A673 (cell line): ENCODE measurements around the gene GABRA6. TPM values are rescaled to one million over a fixed set of nuclear protein-coding genes. Genes with fewer than 3 reads are reported as not detected.

Experiments used
- BruUV-seq: library from RNA; stranded (reverse); fragments of 400-500 nt; replicated peaks from 2 replicates; lab custom pipeline; 2021; lab: Mats Ljungman, UMichigan
- CTCF ChIA-PET: fragments of 300-600 bp; sonication (Branson Sonifier 250); formaldehyde crosslinking; loops from one replicate; lab custom pipeline; 2022; ENCODE audit warnings: antibody characterized with exemption; lab: Charles Lee
- POLR2A ChIA-PET: fragments of 300-600 bp; sonication (Branson Sonifier 250); formaldehyde crosslinking; loops from one replicate; lab custom pipeline; 2022; ENCODE audit warnings: antibody characterized with exemption; ENCODE audit not compliant: low non-redundant PET; lab: Charles Lee
- DNase-seq: peaks from one replicate; pipeline ENCODE4 v3.0.0-alpha.2; 2015; ENCODE audit warnings: low spot score
- H3K27ac ChIP-seq: fragments of 200-600 bp; sonication (generic); 2 replicates; pipeline ENCODE4 v1.5.1; 2016; ENCODE audit warnings: mixed run types, low read depth, mild to moderate bottlenecking, mixed read lengths, antibody characterized with exemption, low read length; ENCODE audit not compliant: poor library complexity, severe bottlenecking
- H3K27me3 ChIP-seq: fragments of 200-600 bp; sonication (generic); replicated peaks from 2 replicates; pipeline ENCODE4 v1.6.1; 2017; ENCODE audit warnings: mixed run types, low read depth, mild to moderate bottlenecking, mixed read lengths, antibody characterized with exemption, low read length; ENCODE audit not compliant: insufficient read depth, poor library complexity
- H3K36me3 ChIP-seq: fragments of 200-600 bp; sonication (generic); 2 replicates; pipeline ENCODE4 v1.6.1; 2016; ENCODE audit warnings: mixed run types, mild to moderate bottlenecking, mixed read lengths, antibody characterized with exemption, low read length; ENCODE audit not compliant: insufficient read depth, poor library complexity, severe bottlenecking
- H3K4me1 ChIP-seq: fragments of 200-600 bp; sonication (generic); 2 replicates; pipeline ENCODE4 v1.6.1; 2017; ENCODE audit warnings: mixed run types, mild to moderate bottlenecking, mixed read lengths, antibody characterized with exemption, low read length; ENCODE audit not compliant: insufficient read depth, poor library complexity, severe bottlenecking
- H3K4me3 ChIP-seq: fragments of 200-600 bp; sonication (generic); 2 replicates; pipeline ENCODE4 v1.5.1; 2016; ENCODE audit warnings: low read depth, mixed run types, mild to moderate bottlenecking, mixed read lengths, low read length; ENCODE audit not compliant: poor library complexity, severe bottlenecking
- H3K9me3 ChIP-seq: fragments of 200-600 bp; sonication (generic); 2 replicates; pipeline ENCODE4 v1.6.1; 2016; ENCODE audit warnings: mixed run types, low read depth, mild to moderate bottlenecking, mixed read lengths, antibody characterized with exemption, low read length; ENCODE audit not compliant: poor library complexity, severe bottlenecking
- CTCF ChIP-seq: fragments of 300-800, 200-600 bp; sonication (generic); conservative IDR thresholded peaks from 2 replicates; pipeline ENCODE4 v1.5.1; 2017; ENCODE audit warnings: low read depth, mild to moderate bottlenecking, antibody characterized with exemption, low read length, moderate library complexity, mixed read lengths
- EZH2 ChIP-seq: fragments of 200-600 bp; sonication (generic); IDR thresholded peaks from 2 replicates; pipeline ENCODE4 v1.6.1; 2017; ENCODE audit warnings: borderline replicate concordance, low read depth, mild to moderate bottlenecking, mixed read lengths, antibody characterized with exemption, low read length; ENCODE audit not compliant: poor library complexity, severe bottlenecking
- intact Hi-C: fragments of 100-400 bp; cut with micrococcal nuclease; formaldehyde crosslinking; loops from one replicate; pipeline ENCODE4 v1.10.0; 2022; ENCODE audit not compliant: unreplicated experiment
- total RNA-seq: library from RNA; stranded (reverse); gene quantifications from 2 replicates; pipeline ENCODE4 v1.2.3, GENCODE V29; 2021

Gene GABRA6
- total RNA-seq, 1 experiment from 2014 or later, result not detected

GRCh38 chr5:161709239-161709638 is 23.7 kb downstream of the GABRA6 start:
- H3K9me3 ChIP-seq, result no peaks in the 10 kb centered on the region
- POLR2A ChIA-PET, result no interaction called here
- H3K4me3 ChIP-seq, result no peak overlapping the region
- TF ChIP-seq EZH2, result no peak
- no peak for TF ChIP-seq CTCF
- no peaks in the 10 kb centered on the region for H3K27me3 ChIP-seq
- intact Hi-C loops, result no loop called here
- no TSS peak for BruUV-seq
- H3K27ac ChIP-seq, result no peak overlapping the region
- DNase-seq, result no peak
- CTCF ChIA-PET, result no interaction called here
- no peaks in the 10 kb centered on the region for H3K36me3 ChIP-seq
- H3K4me1 ChIP-seq, result no peaks in the 10 kb centered on the region

- BruUV-seq, result no TSS peak
- no peak overlapping the region for H3K27ac ChIP-seq
- no peaks in the 10 kb centered on the region for H3K27me3 ChIP-seq
- no peak for DNase-seq
- H3K4me1 ChIP-seq, result no peaks in the 10 kb centered on the region
- H3K9me3 ChIP-seq, result no peaks in the 10 kb centered on the region
- H3K4me3 ChIP-seq, result no peak overlapping the region
- POLR2A ChIA-PET, result no interaction called here
- H3K36me3 ChIP-seq, result no peaks in the 10 kb centered on the region
- CTCF ChIA-PET, result no interaction called here
- intact Hi-C loops, result no loop called here
- TF ChIP-seq EZH2 (no peak), CTCF (no peak)
Measured at GRCh38 chr5:161713042-161713441, 27.5 kb downstream of the GABRA6 start.

DNA sequence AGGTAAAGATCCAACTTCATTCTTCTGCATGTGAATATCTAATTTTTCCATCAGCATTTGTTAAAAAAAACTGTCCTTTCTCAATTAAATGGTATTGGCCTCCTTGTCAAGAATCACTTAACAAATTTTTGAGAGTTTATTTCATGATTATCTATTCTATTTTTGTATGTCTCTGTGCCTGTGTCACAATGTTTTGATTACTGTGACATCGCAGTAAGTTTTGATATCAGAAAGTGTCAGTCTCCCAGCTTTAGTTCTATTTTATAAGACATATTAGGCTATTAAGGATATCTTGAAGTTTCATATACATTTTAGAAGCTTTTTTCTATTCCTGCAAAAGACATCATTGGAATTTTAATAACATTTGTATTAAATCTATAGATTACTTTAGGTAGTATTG is 33.6 kb downstream of the GABRA6 start:
- H3K27me3 ChIP-seq, result no peaks in the 10 kb centered on the region
- ChIA-PET POLR2A (no interaction called here), CTCF (no interaction called here)
- TF ChIP-seq CTCF, result no peak
- H3K27ac ChIP-seq, result no peak overlapping the region
- no peaks in the 10 kb centered on the region for H3K4me1 ChIP-seq
- no peaks in the 10 kb centered on the region for H3K9me3 ChIP-seq
- DNase-seq, result no peak
- no peaks in the 10 kb centered on the region for H3K36me3 ChIP-seq
- intact Hi-C loops, result no loop called here
- H3K4me3 ChIP-seq, result no peak overlapping the region
- BruUV-seq, result no TSS peak
